T-helper 17 cell (primary cell): ENCODE measurements around the gene FASTKD1. TPM values are rescaled to one million over a fixed set of nuclear protein-coding genes. Genes with fewer than 3 reads are reported as not detected.
"Not testable (repeated sequence)": the region's sequence is repeated elsewhere in the genome, so short reads cannot be mapped to it uniquely, and the experiment has no call there.

Experiments used
- ATAC-seq: fragments of 150-1000 bp; cut with Tn5 transposase; 2 replicates; pipeline ENCODE4 v1.10.0; 2021; ENCODE audit warnings: mild to moderate bottlenecking, moderate library complexity
- DNase-seq, 3 donors: peaks; one replicate each; pipeline versions ENCODE4 v3.0.0 to v3.0.0-alpha.2; 2020 to 2021
- H3K9me3 ChIP-seq: one replicate; pipeline ENCODE4 v1.7.0; 2013; ENCODE audit warnings: low read length, mild to moderate bottlenecking; ENCODE audit not compliant: control insufficient read depth, poor library complexity, severe bottlenecking
- H3K27ac Mint-ChIP-seq: one replicate; pipeline ENCODE4 v1.8.0; 2022; ENCODE audit warnings: mild to moderate bottlenecking, moderate library complexity, mixed read lengths
- H3K27me3 Mint-ChIP-seq: one replicate; pipeline ENCODE4 v1.8.0; 2022; ENCODE audit warnings: mixed read lengths
- H3K36me3 Mint-ChIP-seq: one replicate; pipeline ENCODE4 v1.8.0; 2022; ENCODE audit warnings: low read depth, mixed read lengths
- H3K4me1 Mint-ChIP-seq: one replicate; pipeline ENCODE4 v1.8.0; 2022; ENCODE audit warnings: mild to moderate bottlenecking, mixed read lengths
- H3K4me3 Mint-ChIP-seq: one replicate; pipeline ENCODE4 v1.8.0; 2022; ENCODE audit warnings: mild to moderate bottlenecking, moderate library complexity, mixed read lengths
- total RNA-seq, 4 donors: library from RNA in 2 of 4; stranded (reverse) in 2 of 4; gene quantifications; one replicate each; pipeline ENCODE4 v1.2.3 and lab custom pipeline; 2022 to 2026

Gene FASTKD1
- total RNA-seq, 2 donors from 2014 or later = 15.6 to 18.4 TPM

DNA sequence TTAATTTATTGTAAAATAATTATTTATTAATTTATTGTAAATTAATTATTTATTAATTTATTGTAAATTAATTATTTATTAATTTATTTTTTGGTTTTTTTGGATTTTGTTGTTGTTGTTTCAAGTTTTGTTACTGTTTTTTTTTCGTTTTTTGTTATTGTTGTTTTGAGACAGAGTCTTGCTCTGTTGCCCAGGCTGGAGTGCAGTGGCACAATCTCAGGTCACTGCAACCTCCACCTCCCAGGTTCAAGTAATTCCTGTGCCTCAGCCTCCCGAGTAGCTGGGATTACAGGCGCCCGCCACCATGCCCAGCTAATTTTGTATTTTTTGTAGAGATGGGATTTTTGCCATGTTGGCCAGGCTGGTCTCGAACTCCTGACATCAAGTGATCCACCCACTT, 11.6 kb downstream of the FASTKD1 start:
- not testable (repeated sequence) for DNase-seq, ATAC-seq, H3K36me3 Mint-ChIP-seq, H3K4me1 Mint-ChIP-seq, H3K4me3 Mint-ChIP-seq, H3K9me3 ChIP-seq, H3K27me3 Mint-ChIP-seq
- H3K27ac Mint-ChIP-seq = peak overlapping the region; percentile 41

DNA sequence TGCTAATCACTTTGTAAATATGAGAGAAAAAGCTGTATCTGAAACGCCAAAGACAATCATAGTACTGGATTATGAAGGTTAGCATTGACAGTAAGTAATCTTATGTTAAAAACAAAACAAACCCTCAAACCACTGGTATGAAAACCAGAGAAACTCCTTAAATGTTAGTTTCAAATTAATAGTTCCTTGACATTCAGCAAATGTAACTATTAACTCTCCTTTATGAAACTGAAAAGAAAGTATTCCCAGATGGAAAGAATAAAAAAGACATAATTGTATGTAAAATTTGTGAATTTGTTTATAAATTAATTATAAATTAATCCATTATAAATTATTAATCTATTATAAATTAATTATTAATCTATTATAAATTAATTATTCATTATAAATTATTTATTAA, 12.3 kb downstream of the FASTKD1 start:
- Mint-ChIP-seq H3K4me1 (no peaks in the 10 kb centered on the region), H3K27ac (no peak overlapping the region), H3K27me3 (no peaks in the 10 kb centered on the region), H3K4me3 (no peak overlapping the region), H3K36me3 (no peaks in the 10 kb centered on the region)
- no peak for ATAC-seq
- H3K9me3 ChIP-seq = no peaks in the 10 kb centered on the region
- no peak for DNase-seq

GRCh38 chr2:169546756-169547155, 26.9 kb downstream of the FASTKD1 start:
- no peak for ATAC-seq
- no peaks in the 10 kb centered on the region for H3K9me3 ChIP-seq
- H3K4me3 Mint-ChIP-seq = no peak overlapping the region
- no peaks in the 10 kb centered on the region for H3K27me3 Mint-ChIP-seq
- DNase-seq = no peak
- H3K27ac Mint-ChIP-seq = no peak overlapping the region
- H3K36me3 Mint-ChIP-seq = peaks cover 8% of the 10 kb centered on the region
- peaks cover 11% of the 10 kb centered on the region for H3K4me1 Mint-ChIP-seq

DNA sequence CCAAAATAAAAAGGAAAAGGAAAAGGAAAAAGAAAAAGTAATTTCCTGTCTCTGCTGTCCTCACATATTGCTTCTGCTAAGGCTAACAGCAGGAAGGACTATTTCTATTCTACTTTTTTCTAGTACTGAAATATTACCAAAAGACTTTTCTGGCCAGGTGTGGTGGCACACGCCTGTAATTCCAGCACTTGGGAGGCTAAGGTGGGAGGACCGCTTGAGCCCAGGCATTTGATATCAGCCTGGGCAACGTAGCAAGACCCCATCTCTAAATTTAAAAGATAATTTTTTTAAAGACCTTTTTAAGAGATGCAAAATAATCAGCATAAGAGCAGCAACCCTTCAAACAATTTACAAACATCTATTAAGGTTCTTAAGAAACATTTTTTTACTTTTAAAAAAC, 31.2 kb downstream of the FASTKD1 start:
- DNase-seq = no peak
- peaks cover 9% of the 10 kb centered on the region for H3K36me3 Mint-ChIP-seq
- ATAC-seq = no peak
- H3K4me1 Mint-ChIP-seq = peaks cover 10% of the 10 kb centered on the region
- H3K27me3 Mint-ChIP-seq = no peaks in the 10 kb centered on the region
- H3K9me3 ChIP-seq = no peaks in the 10 kb centered on the region
- peak overlapping the region; percentile 45 for H3K27ac Mint-ChIP-seq
- H3K4me3 Mint-ChIP-seq = no peak overlapping the region

DNA sequence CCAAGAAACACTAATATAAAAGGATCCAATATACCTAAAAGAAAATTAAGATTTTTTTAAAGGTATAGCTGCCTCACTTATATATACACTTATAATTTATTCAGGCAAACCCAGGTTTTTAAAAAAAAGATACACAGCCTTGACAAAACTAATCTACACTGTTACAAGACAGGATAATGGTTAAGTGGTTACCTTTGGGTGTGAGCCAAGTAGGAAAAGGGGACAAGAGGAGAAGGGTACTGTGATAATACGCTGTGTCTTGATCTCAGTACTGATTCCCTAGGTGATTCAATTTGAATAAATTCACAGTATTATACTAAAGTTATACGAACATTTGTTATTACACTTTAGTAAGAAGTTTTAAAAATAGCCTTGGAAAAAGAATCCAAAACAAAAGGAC, 33.5 kb downstream of the FASTKD1 start:
- ATAC-seq (no peak), DNase-seq (no peak)
- H3K4me3 Mint-ChIP-seq = no peak overlapping the region
- H3K27ac Mint-ChIP-seq = no peak overlapping the region
- H3K9me3 ChIP-seq = no peaks in the 10 kb centered on the region
- peaks cover 4% of the 10 kb centered on the region for H3K4me1 Mint-ChIP-seq
- H3K36me3 Mint-ChIP-seq = peaks cover 9% of the 10 kb centered on the region
- no peaks in the 10 kb centered on the region for H3K27me3 Mint-ChIP-seq

GRCh38 chr2:169539460-169539859, 34.2 kb downstream of the FASTKD1 start:
- DNase-seq = not testable (repeated sequence)

DNA sequence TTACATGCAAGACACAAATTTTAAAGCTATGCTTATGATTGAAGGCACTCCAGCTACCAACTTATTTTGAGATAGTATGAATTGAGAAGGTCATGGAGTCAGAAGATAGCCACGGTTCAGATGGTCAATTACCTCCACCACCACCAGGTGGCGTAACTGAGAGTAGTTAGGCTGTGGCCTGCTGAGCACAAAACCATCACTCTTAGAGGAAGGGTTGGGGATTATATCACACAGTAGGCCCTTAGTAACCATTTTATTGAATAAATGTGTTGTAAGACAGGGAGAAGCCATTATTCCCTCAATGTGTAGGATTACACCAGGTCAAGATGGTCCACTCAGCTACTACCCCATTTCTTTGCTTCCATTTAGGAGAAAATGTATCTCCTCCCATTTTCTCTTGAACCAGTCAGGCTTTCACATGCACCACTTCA, 45.4 kb downstream of the FASTKD1 start:
- peak; percentile 87 for ATAC-seq
- Mint-ChIP-seq H3K27ac (peak overlapping the region; percentile 62), H3K4me3 (no peak overlapping the region), H3K4me1 (peaks cover 8% of the 10 kb centered on the region), H3K36me3 (peaks cover 2% of the 10 kb centered on the region), H3K27me3 (no peaks in the 10 kb centered on the region)
- H3K9me3 ChIP-seq = no peaks in the 10 kb centered on the region
- DNase-seq = peak; percentile 44 to 69 (median 47)

More at GRCh38 chr2:169539460-169539859, 34.2 kb downstream of the FASTKD1 start:
- H3K9me3 ChIP-seq, H3K4me1 Mint-ChIP-seq, H3K27ac Mint-ChIP-seq, ATAC-seq, H3K36me3 Mint-ChIP-seq, H3K27me3 Mint-ChIP-seq, H3K4me3 Mint-ChIP-seq: not testable (repeated sequence)

GRCh38 chr2:169526451-169526850, 47.2 kb downstream of the FASTKD1 start:
- Mint-ChIP-seq H3K4me1 (peaks cover 8% of the 10 kb centered on the region), H3K4me3 (no peak overlapping the region), H3K27ac (no peak overlapping the region), H3K36me3 (peaks cover 2% of the 10 kb centered on the region), H3K27me3 (no peaks in the 10 kb centered on the region)
- H3K9me3 ChIP-seq = no peaks in the 10 kb centered on the region
- ATAC-seq (no peak), DNase-seq (no peak)

DNA sequence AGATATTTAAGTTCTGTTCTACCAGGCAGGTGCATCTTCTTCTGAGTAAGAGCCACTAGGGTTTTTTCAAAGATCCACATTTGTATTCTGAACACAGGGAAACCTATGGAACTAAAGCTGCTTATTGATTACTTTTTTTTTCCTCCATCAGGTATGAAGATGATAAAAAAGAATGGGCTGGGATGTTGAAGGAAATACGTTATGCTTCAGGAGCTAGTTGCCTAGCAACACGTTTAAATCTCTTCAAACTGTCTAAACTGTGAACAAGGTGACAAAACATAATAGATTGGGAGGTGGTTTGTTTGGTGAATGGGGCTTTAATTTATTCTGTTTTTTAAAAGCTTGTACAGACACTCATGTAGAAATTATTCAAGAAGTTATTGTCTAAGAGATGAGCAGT, 48.2 kb downstream of the FASTKD1 start:
- no peaks in the 10 kb centered on the region for H3K9me3 ChIP-seq
- DNase-seq = no peak
- Mint-ChIP-seq H3K27me3 (no peaks in the 10 kb centered on the region), H3K36me3 (peaks cover 2% of the 10 kb centered on the region), H3K4me1 (peaks cover 8% of the 10 kb centered on the region), H3K27ac (no peak overlapping the region), H3K4me3 (no peak overlapping the region)
- no peak for ATAC-seq

- DNase-seq (no peak), ATAC-seq (no peak)
- Mint-ChIP-seq H3K27ac (no peak overlapping the region), H3K4me3 (no peak overlapping the region), H3K36me3 (peaks cover under 1% of the 10 kb centered on the region), H3K4me1 (peaks cover 2% of the 10 kb centered on the region), H3K27me3 (no peaks in the 10 kb centered on the region)
- no peaks in the 10 kb centered on the region for H3K9me3 ChIP-seq
These were observed 50.0 kb downstream of the FASTKD1 start for GRCh38 chr2:169523681-169524080.

- Mint-ChIP-seq H3K27me3 (no peaks in the 10 kb centered on the region), H3K4me3 (no peak overlapping the region), H3K4me1 (no peaks in the 10 kb centered on the region), H3K27ac (no peak overlapping the region), H3K36me3 (no peaks in the 10 kb centered on the region)
- DNase-seq (no peak), ATAC-seq (no peak)
- H3K9me3 ChIP-seq = no peaks in the 10 kb centered on the region
These were observed 52.8 kb downstream of the FASTKD1 start for GRCh38 chr2:169520896-169521295.

- not testable (repeated sequence) for H3K27ac Mint-ChIP-seq, H3K36me3 Mint-ChIP-seq, H3K4me3 Mint-ChIP-seq, H3K9me3 ChIP-seq, H3K4me1 Mint-ChIP-seq, H3K27me3 Mint-ChIP-seq, ATAC-seq, DNase-seq
These were observed 57.1 kb downstream of the FASTKD1 start for GRCh38 chr2:169516488-169516995.

- not testable (repeated sequence) for H3K27ac Mint-ChIP-seq, H3K27me3 Mint-ChIP-seq, H3K4me3 Mint-ChIP-seq, H3K9me3 ChIP-seq, H3K36me3 Mint-ChIP-seq, H3K4me1 Mint-ChIP-seq, ATAC-seq, DNase-seq
These were observed 58.9 kb downstream of the FASTKD1 start for GRCh38 chr2:169514758-169515157.

- no peaks in the 10 kb centered on the region for H3K4me1 Mint-ChIP-seq
- no peaks in the 10 kb centered on the region for H3K27me3 Mint-ChIP-seq
- H3K27ac Mint-ChIP-seq = no peak overlapping the region
These were observed 59.7 kb downstream of the FASTKD1 start for GRCh38 chr2:169513926-169514325.

More at GRCh38 chr2:169513926-169514325, 59.7 kb downstream of the FASTKD1 start:
- ATAC-seq (no peak), DNase-seq (no peak)
- H3K9me3 ChIP-seq = no peaks in the 10 kb centered on the region
- Mint-ChIP-seq H3K4me3 (no peak overlapping the region), H3K36me3 (peaks cover 2% of the 10 kb centered on the region)
